SK-N-SH (cell line): Measurements from ENCODE around the gene VAMP8.

ENCODE experiments used
- CTCF ChIP-seq: fragments of 200-600 bp; sonication (generic); IDR thresholded peaks from 2 replicates; pipeline ENCODE4 v1.6.1; 2017; ENCODE audit warnings: antibody characterized with exemption, mild to moderate bottlenecking, moderate library complexity
- NRF1 ChIP-seq: IDR thresholded peaks from 2 replicates; pipeline ENCODE4 v1.6.1; 2012; ENCODE audit warnings: low read depth, mild to moderate bottlenecking, low read length
- SMC3 ChIP-seq: IDR thresholded peaks from 2 replicates; pipeline ENCODE4 v1.6.1; 2012; ENCODE audit warnings: low read depth, low read length, improper control_type of control experiment
- YY1 ChIP-seq: IDR thresholded peaks from 2 replicates; pipeline ENCODE4 v1.4.0; 2012; ENCODE audit warnings: low read depth, mild to moderate bottlenecking

DNA sequence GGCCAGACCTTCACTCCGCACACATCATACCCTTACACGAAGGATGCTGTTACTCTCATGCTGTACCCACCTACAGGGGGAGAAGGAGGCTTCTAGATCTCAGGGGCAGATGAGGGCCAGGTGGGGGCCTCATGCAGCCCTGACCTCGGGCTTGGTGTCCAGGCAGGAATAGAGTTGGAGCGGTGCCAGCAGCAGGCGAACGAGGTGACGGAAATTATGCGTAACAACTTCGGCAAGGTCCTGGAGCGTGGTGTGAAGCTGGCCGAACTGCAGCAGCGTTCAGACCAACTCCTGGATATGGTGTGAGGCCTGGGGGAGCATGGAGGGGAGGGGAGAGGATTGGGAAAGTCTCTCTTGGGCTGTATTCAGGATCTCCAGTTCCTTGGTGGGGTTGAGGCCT lies 14.2 kb downstream of the VAMP8 start:
- no peak for TF ChIP-seq CTCF
- TF ChIP-seq SMC3 = no peak
- no peak for TF ChIP-seq YY1
- TF ChIP-seq NRF1 = no peak
